Cardiac fibroblast (primary cell): ENCODE data around the gene TNFAIP8.

Experiments used
- DNase-seq, 2 donors: peaks; one replicate each; pipeline versions ENCODE4 v3.0.0 to v3.0.0-alpha.2; 2010; ENCODE audit warnings: low read depth in 2 of 2
- H3K4me3 ChIP-seq, 2 donors: replicated peaks in 1 of 2; 1 replicate in 1 of 2; 2 replicates in 1 of 2; pipeline ENCODE4 v1.5.1; 2011; ENCODE audit warnings: low read depth in 2 of 2, low read length in 2 of 2, mild to moderate bottlenecking in 2 of 2, moderate library complexity in 1 of 2
- TF ChIP-seq, protein P1 (sequence below): IDR thresholded peaks from one replicate; pipeline ENCODE4 v1.5.1; 2011; ENCODE audit warnings: low read depth, mild to moderate bottlenecking, low read length, inconsistent platforms

Gene TNFAIP8

DNA sequence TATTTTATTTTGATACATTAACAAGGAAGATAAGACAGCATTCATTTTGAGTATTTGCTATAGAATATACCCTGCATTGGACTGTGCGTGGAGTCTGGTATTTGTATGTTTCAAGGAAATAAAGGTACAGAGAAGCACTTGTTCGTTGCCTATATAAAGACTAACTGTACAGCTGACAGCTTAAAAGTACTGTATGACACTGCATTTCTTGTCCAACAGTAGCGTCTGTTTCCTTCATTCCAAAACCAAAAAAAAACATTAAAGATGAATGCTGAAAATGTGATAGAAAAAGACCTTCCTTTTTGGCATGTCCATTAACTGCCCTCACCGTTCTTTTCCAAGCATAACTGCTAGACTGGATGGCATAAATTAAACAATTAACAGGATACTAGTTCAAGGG is 15.3 kb downstream of the TNFAIP8 start:
- no peak overlapping the region for H3K4me3 ChIP-seq
- TF ChIP-seq, protein P1, sequence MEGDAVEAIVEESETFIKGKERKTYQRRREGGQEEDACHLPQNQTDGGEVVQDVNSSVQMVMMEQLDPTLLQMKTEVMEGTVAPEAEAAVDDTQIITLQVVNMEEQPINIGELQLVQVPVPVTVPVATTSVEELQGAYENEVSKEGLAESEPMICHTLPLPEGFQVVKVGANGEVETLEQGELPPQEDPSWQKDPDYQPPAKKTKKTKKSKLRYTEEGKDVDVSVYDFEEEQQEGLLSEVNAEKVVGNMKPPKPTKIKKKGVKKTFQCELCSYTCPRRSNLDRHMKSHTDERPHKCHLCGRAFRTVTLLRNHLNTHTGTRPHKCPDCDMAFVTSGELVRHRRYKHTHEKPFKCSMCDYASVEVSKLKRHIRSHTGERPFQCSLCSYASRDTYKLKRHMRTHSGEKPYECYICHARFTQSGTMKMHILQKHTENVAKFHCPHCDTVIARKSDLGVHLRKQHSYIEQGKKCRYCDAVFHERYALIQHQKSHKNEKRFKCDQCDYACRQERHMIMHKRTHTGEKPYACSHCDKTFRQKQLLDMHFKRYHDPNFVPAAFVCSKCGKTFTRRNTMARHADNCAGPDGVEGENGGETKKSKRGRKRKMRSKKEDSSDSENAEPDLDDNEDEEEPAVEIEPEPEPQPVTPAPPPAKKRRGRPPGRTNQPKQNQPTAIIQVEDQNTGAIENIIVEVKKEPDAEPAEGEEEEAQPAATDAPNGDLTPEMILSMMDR = no peak
- no peak for DNase-seq

DNA sequence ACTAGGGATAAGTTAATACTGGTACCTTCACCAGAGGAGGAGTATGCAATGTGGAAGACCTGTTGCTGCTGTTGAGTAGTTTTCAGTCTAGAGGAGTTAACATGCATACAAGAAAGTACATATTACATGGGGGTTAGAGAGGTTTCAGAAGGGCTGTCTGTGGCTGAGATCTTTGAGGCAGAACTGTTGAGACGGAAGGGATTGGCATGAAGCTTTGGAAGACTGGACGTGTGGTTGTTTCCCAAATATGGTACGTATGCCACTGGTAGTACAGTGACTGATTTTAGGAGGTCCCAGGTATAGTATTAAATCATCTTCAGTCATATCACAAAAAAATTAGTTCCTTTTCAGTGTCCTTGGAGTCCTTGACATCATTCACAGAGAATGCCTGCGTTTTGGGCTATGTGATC is 17.6 kb downstream of the TNFAIP8 start:
- TF ChIP-seq, protein P1 = no peak
- DNase-seq = no peak
- H3K4me3 ChIP-seq = no peak overlapping the region

DNA sequence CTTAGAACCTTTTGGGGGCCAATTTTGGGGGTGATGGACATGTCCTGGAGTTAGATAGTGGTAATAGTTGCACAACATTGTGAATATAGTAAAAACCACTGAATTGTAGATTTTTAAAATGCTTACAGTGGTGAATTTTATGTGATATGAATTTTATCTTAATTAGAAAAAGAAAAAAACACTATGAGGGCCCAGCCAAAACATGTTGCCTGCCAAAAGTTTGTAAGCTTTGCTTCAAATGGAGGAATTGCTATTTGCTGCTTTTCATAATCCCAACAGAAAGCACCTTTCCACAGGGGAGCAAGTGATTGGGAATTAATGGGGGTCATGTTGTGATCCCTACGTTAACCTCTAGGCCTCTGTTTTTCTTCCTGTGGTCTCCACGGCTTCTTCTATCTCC is 19.1 kb downstream of the TNFAIP8 start:
- TF ChIP-seq, protein P1 = no peak
- no peak for DNase-seq
- H3K4me3 ChIP-seq = no peak overlapping the region

DNA sequence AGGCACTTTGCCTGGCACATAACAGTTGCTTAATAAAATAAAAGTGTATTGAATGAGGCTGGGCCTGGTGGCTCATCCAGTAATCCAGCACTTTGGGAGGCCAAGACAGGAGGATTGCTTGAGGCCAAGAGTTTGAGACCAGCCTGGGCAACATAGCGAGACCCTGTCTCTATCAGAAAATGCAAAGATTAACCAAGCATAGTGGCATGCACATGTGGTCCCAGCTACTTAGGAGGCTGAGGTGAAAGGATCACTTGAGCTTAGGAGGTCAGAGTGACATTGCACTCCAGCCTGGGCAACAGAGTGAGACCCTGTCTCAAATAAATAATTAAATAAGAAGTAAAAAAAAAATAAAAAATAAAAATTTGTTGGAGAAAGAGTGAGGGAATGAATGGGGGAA is 21.2 kb downstream of the TNFAIP8 start:
- DNase-seq = no peak
- no peak overlapping the region for H3K4me3 ChIP-seq
- TF ChIP-seq, protein P1 = no peak

DNA sequence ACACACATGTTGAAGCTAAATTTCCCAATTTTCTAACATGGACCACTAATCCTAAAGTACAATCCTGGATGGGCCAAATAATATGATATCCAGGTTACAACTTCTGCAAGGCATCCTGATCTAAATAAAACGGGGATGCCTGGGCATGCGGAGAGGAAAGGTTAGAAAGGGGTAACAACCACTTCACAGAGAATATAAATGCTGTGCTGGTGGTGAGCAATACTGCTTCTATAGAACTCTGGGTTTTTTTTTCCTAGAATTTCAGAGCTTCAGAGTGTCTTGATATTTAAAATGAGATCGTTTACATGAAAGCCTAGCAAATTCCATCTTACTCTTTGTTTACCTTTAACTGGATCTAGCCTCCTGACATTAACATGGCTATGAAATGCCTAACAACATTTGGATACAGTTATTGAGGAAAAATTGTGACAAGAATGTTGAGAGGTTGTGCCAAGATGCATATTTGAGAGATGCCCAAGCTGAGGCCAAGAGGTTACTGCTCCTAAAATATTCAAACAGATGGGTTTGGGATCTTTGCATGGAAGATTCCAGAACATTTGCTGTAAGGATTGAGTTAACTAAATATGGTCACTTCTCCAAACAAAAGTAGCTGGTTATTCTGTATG is 22.4 kb downstream of the TNFAIP8 start:
- H3K4me3 ChIP-seq = no peak overlapping the region
- no peak for DNase-seq
- TF ChIP-seq, protein P1 = no peak

DNA sequence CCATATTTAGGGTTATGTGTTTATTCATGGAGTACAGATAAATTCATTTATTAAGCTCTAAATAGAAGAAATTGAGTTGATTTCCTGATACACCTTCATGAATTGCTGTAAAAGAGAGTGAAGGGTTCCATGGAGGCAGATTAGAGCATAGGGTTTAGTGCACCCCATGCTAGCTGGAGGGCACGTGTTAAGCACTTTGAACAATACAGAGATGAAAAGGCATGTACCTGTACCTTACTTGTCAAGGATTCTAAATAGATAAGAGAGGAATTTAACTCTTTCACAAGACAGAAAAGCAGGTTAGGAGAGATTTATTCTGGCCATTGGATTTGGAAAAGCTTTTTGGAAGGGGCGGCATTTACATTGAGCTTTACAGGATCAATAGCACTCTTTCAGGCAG is 23.3 kb downstream of the TNFAIP8 start:
- DNase-seq = no peak
- H3K4me3 ChIP-seq = no peak overlapping the region
- TF ChIP-seq, protein P1 = no peak
